T-cell (primary cell): ENCODE results near the gene CGB5. TPM values are rescaled to one million over a fixed set of nuclear protein-coding genes. Genes with fewer than 3 reads are reported as not detected.
"Not testable (repeated sequence)": the region's sequence is repeated elsewhere in the genome, so short reads cannot be mapped to it uniquely, and the experiment has no call there.

Source experiments
- ATAC-seq, 4 experiments: fragments of 200-7000 bp in 3 of 4; fragments of 150-1000 bp in 1 of 4; cut with Tn5 transposase; replicated peaks in 1 of 4; 1 replicate in 3 of 4; 2 replicates in 1 of 4; pipeline ENCODE4 v1.10.0; 2021; ENCODE audit warnings: moderate library complexity in 3 of 4, mild to moderate bottlenecking in 2 of 4, moderate number of reproducible peaks in 1 of 4
- CTCF ChIA-PET, 2 donors: fragments of 300-600 bp; sonication (Branson Sonifier 250); formaldehyde crosslinking; loops; one replicate each; lab custom pipeline; 2022; ENCODE audit warnings: antibody characterized with exemption in 2 of 2; lab: Charles Lee
- POLR2A ChIA-PET, 2 donors: fragments of 300-600 bp; sonication (Branson Sonifier 250); formaldehyde crosslinking; loops; one replicate each; lab custom pipeline; 2022; ENCODE audit warnings: antibody characterized with exemption in 2 of 2; lab: Charles Lee
- DNase-seq, 35 experiments: peaks; one replicate each; pipeline versions ENCODE4 v3.0.0 to v3.0.0-alpha.2; 2013 to 2023
- H3K27ac ChIP-seq: one replicate; pipeline ENCODE4 v1.5.1; 2013; ENCODE audit warnings: low read length
- H3K27me3 ChIP-seq, 2 experiments: replicated peaks in 1 of 2; 1 replicate in 1 of 2; 2 replicates in 1 of 2; pipeline versions ENCODE4 v1.6.1 to v1.7.0; 2013; ENCODE audit warnings: low read length in 1 of 2, mixed read lengths in 1 of 2; ENCODE audit not compliant: control insufficient read depth in 2 of 2, insufficient read depth in 2 of 2; ENCODE audit errors: extremely low read depth in 1 of 2
- H3K36me3 ChIP-seq, 2 donors: 1 replicate in 1 of 2; 2 replicates in 1 of 2; pipeline versions ENCODE4 v1.6.1 to v1.7.0; 2013; ENCODE audit warnings: low read length in 1 of 2; ENCODE audit not compliant: control insufficient read depth in 2 of 2, insufficient read depth in 1 of 2; ENCODE audit errors: extremely low read depth in 1 of 2
- H3K4me1 ChIP-seq, 2 experiments: 1 replicate in 1 of 2; 2 replicates in 1 of 2; pipeline versions ENCODE4 v1.6.1 to v1.7.0; 2013; ENCODE audit warnings: low read length in 2 of 2, mixed read lengths in 1 of 2; ENCODE audit not compliant: insufficient read depth in 2 of 2, control insufficient read depth in 1 of 2; ENCODE audit errors: extremely low read depth in 1 of 2
- H3K4me3 ChIP-seq, 2 donors: 1 replicate in 1 of 2; 2 replicates in 1 of 2; pipeline versions ENCODE4 v1.5.1 to v1.7.0; 2013; ENCODE audit warnings: mild to moderate bottlenecking in 2 of 2, low read length in 1 of 2, moderate library complexity in 1 of 2; ENCODE audit not compliant: control insufficient read depth in 1 of 2; ENCODE audit errors: extremely low read depth in 1 of 2
- H3K9me3 ChIP-seq: 2 replicates; pipeline ENCODE4 v1.7.0; 2013
- H3K27ac Mint-ChIP-seq, 2 donors: one replicate each; pipeline ENCODE4 v1.8.0; 2020 to 2021; ENCODE audit warnings: mild to moderate bottlenecking in 2 of 2, mixed read lengths in 2 of 2
- H3K27me3 Mint-ChIP-seq, 2 donors: one replicate each; pipeline ENCODE4 v1.8.0; 2021 to 2022; ENCODE audit warnings: mixed read lengths in 2 of 2
- H3K36me3 Mint-ChIP-seq: one replicate; pipeline ENCODE4 v1.8.0; 2021; ENCODE audit warnings: mixed read lengths
- H3K4me1 Mint-ChIP-seq, 3 donors: one replicate each; pipeline ENCODE4 v1.8.0; 2020 to 2022; ENCODE audit warnings: mixed read lengths in 3 of 3, mild to moderate bottlenecking in 1 of 3
- H3K4me3 Mint-ChIP-seq, 3 donors: one replicate each; pipeline ENCODE4 v1.8.0; 2020 to 2022; ENCODE audit warnings: mild to moderate bottlenecking in 3 of 3, mixed read lengths in 3 of 3, moderate library complexity in 3 of 3
- H3K9me3 Mint-ChIP-seq, 3 donors: one replicate each; pipeline ENCODE4 v1.8.0; 2020 to 2022; ENCODE audit warnings: mixed read lengths in 3 of 3
- WGBS: methylation state at CpG from one replicate; pipeline ENCODE4 v1.1.5; 2013; ENCODE audit warnings: missing lambda C conversion rate; ENCODE audit not compliant: insufficient coverage; 5-methylcytosine and 5-hydroxymethylcytosine counted together
- total RNA-seq, 35 experiments: library from RNA in 6 of 35; stranded (reverse) in 6 of 35; fragments of 120-200 nt in 1 of 35; gene quantifications; one replicate each; pipeline versions ENCODE4 v1.2.1 to v1.2.4 and lab custom pipeline; 2013 to 2026

The CGB5 gene
- not detected for total RNA-seq
- total RNA-seq (2013) = not detected
- total RNA-seq (lab: John Stamatoyannopoulos, UW) = 0 reads per million in 29 experiments

DNA sequence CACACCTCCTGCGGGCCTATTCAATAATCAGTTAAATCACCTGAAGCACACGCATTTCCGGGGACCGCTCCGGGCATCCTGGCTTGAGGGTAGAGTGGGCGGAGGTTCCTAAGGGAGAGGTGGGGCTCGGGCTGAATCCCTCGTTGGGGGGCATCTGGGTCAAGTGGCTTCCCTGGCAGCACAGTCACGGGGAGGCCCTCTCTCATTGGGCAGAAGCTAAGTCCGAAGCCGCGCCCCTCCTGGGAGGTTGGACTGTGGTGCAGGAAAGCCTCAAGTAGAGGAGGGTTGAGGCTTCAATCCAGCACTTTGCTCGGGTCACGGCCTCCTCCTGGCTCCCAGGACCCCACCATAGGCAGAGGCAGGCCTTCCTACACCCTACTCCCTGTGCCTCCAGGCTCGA is at the start of gene CGB5:
TSS of gene CGB5 (plus strand) at position 301 of the 400 bp plus-strand sequence. CDS start 362 bp downstream, outside the sequence.
- H3K27me3 Mint-ChIP-seq, H3K36me3 ChIP-seq, POLR2A ChIA-PET, ATAC-seq, H3K9me3 Mint-ChIP-seq, H3K4me3 ChIP-seq, H3K27me3 ChIP-seq, H3K27ac ChIP-seq, H3K4me1 Mint-ChIP-seq, H3K36me3 Mint-ChIP-seq, H3K9me3 ChIP-seq, H3K4me1 ChIP-seq, H3K4me3 Mint-ChIP-seq, H3K27ac Mint-ChIP-seq, DNase-seq: not testable (repeated sequence)
- 71% methylated on average over 5 of the region's 15 CpGs for WGBS
- CTCF ChIA-PET = interaction anchor here in 1 of 2 donors (0.6 kb wide), 1 partner anchor 727 kb away, joined by 9 read pairs; no protein-coding TSS in a partner anchor

DNA sequence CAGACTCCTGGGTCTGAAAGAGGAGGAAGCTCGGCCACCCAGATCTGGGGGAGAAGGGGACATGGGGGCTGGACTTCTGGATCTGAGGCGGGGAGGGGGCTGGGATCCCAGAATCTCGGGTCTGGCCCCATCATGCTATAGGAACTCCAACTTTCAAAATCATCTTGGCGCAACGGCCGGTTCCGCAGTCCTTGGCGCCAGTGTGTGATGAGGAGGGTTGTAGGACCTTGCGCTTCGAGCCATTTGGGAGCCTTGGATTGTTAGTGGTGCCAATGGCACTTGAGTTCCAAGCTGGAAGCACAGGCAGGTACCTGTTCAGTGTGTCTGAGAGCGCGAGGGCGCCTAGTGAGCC is 49.6 kb upstream of the CGB5 start:
- WGBS = 6% methylated on average over 6 of the region's 13 CpGs
- H3K27me3 Mint-ChIP-seq = no peaks in the 10 kb centered on the region
- peaks cover 41 to 53% (median 46%) of the 10 kb centered on the region in 3 donors for H3K4me1 Mint-ChIP-seq
- ChIA-PET POLR2A (interaction anchor here (0.5 to 1.1 kb wide), 5 partner anchors 83 to 1883 kb away, joined by 3 to 5 read pairs (median 3); no protein-coding TSS in a partner anchor), CTCF (interaction anchor here (0.6 to 1.9 kb wide), 30 partner anchors 11 to 790 kb away, joined by 3 to 16 read pairs (median 4); partner anchors contain the start of genes HSD17B14 (in 1 of the 2), NUCB1 (in 1 of the 2), PIH1D1 (in 1 of the 2) and RPL18 (in 1 of the 2))
- peak overlapping the region; percentile 92 to 95 (median 94) for H3K4me3 Mint-ChIP-seq
- Histone ChIP-seq H3K36me3 (peaks cover 0 to 3% of the 10 kb centered on the region in 2 donors), H3K4me1 (peaks cover 3 to 41% of the 10 kb centered on the region in 2 experiments), H3K27ac (peak overlapping the region; percentile 86), H3K9me3 (no peaks in the 10 kb centered on the region), H3K27me3 (no peaks in the 10 kb centered on the region), H3K4me3 (peak overlapping the region; percentile 72 to 95)
- ATAC-seq (no peak), DNase-seq (no peak)
- no peaks in the 10 kb centered on the region for H3K9me3 Mint-ChIP-seq
- H3K36me3 Mint-ChIP-seq = peaks cover 5% of the 10 kb centered on the region
- peak overlapping the region; percentile 92 to 95 for H3K27ac Mint-ChIP-seq

DNA sequence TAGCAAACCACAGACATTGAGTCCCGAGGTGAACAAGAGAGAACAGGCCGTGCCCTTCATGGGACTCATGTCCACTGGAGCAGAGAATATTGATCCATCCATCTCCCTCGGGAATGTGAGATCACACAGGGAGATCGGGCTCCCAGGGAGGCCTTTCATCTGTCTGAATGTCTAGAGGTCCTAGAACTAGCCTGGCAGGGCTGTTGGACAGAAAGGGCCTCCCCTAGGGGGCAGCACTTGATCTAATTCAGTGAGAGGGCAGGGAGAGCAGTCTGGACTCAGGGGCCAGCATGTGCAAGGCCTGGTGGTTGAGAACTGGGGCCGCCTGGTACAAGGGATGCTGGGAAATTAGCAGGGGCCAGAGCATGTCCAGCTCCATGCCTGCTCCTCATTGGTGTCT is 45.7 kb upstream of the CGB5 start:
- no peak overlapping the region for H3K4me3 Mint-ChIP-seq
- no peaks in the 10 kb centered on the region for H3K27me3 Mint-ChIP-seq
- no peaks in the 10 kb centered on the region for H3K9me3 ChIP-seq
- POLR2A ChIA-PET = interaction anchor here in 1 of 2 donors (0.5 kb wide), 1 partner anchor 25 kb away, joined by 4 read pairs; no protein-coding TSS in a partner anchor
- H3K4me1 Mint-ChIP-seq = peaks cover 27 to 31% (median 30%) of the 10 kb centered on the region in 3 donors
- H3K36me3 ChIP-seq = peaks cover 0 to 4% of the 10 kb centered on the region in 2 donors
- CTCF ChIA-PET = interaction anchor here in 1 of 2 donors (0.5 to 0.9 kb wide), 3 partner anchors 22 to 66 kb away, joined by 3 read pairs; no protein-coding TSS in a partner anchor
- no peak for ATAC-seq
- DNase-seq = peak in 20 of 35 experiments; percentile 20 to 55 (median 34)
- H3K4me1 ChIP-seq = peaks cover 3 to 25% of the 10 kb centered on the region in 2 experiments
- no peaks in the 10 kb centered on the region for H3K27me3 ChIP-seq
- WGBS = 78% methylated on average over 4 of the region's 5 CpGs
- H3K27ac ChIP-seq = no peak overlapping the region
- no peaks in the 10 kb centered on the region for H3K9me3 Mint-ChIP-seq
- H3K36me3 Mint-ChIP-seq = peaks cover 5% of the 10 kb centered on the region
- no peak overlapping the region for H3K27ac Mint-ChIP-seq
- H3K4me3 ChIP-seq = no peak overlapping the region

DNA sequence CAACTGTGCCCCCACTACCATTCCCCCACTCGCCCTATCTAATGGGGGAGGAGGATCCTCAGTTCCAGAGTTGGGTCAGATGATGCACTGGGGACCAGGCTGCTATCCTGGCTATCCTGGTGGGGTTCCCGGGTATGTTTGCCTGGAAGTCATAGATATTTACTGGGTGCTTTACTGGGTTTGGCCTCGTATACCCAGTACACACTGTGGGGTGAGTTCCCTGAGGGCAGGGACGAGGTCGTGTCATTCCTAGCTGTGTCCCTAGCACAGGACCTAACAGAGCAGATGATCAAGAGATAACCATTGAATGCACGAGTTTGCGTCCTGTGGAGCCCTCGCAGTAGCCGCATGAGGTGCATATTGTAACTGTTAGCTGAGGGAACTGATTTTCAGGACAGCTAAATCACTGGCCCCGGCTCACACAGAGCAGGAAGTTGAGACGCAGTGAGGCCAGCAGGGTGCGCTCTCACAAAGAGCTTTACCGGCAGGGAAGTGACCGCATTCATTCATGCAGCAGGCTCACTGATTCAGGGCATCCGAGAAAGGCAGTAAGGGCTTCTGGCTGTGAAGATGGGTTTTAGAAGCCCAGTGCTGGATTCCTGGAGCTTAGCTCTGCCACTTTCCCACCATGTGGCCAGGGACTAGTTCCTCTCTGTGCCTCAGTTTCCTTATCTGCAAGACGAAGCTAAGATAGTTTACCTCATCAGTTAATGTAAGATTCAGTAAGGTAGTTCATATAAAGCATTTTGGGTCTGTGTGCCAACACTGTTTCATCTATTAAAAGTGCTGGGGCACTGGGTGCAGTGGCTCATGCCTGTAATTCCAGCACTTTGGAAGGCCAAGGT is 43.9 kb upstream of the CGB5 start:
- DNase-seq (peak; percentile 42 to 76 (median 63)), ATAC-seq (peak; percentile 75 to 89 (median 84))
- Histone ChIP-seq H3K4me1 (peaks cover 0 to 15% of the 10 kb centered on the region in 2 experiments), H3K9me3 (no peaks in the 10 kb centered on the region), H3K27ac (no peak overlapping the region), H3K36me3 (peaks cover 4 to 18% of the 10 kb centered on the region in 2 donors), H3K27me3 (no peaks in the 10 kb centered on the region), H3K4me3 (no peak overlapping the region)
- H3K4me1 Mint-ChIP-seq = peaks cover 15 to 21% (median 20%) of the 10 kb centered on the region in 3 donors
- peaks cover 11% of the 10 kb centered on the region for H3K36me3 Mint-ChIP-seq
- H3K9me3 Mint-ChIP-seq = no peaks in the 10 kb centered on the region
- ChIA-PET POLR2A (interaction anchor here in 1 of 2 donors (0.5 to 0.6 kb wide), 2 partner anchors 92 to 354 kb away, joined by 4 to 12 read pairs; no protein-coding TSS in a partner anchor), CTCF (interaction anchor here (0.6 to 1.6 kb wide), 6 partner anchors 9 to 199 kb away, joined by 3 to 7 read pairs (median 5); partner anchors contain the start of gene HSD17B14 (in 1 of the 2))
- no peaks in the 10 kb centered on the region for H3K27me3 Mint-ChIP-seq
- no peak overlapping the region for H3K4me3 Mint-ChIP-seq
- H3K27ac Mint-ChIP-seq = no peak overlapping the region
- 71% methylated on average over 14 of the region's 16 CpGs for WGBS

DNA sequence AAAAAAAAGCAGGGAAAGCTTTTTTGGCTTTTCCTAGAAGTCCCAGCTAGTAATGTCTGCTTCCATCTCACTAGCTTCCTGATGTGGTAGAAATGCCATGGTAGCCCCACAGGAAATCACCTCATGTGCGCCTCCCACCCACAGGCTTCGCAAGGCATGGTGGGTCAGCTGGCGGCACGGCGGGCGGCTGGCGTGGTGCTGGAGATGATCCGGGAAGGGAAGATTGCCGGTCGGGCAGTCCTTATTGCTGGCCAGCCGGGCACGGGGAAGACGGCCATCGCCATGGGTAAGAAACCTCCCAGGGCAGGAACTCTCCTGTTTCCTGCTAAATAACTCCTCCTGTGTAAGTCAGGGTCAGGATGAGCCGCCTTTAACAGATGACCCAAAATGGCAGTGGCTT is 39.5 kb upstream of the CGB5 start:
- DNase-seq = no peak
- Mint-ChIP-seq H3K4me1 (peaks cover 0 to 10% (median 7%) of the 10 kb centered on the region in 3 donors), H3K9me3 (no peaks in the 10 kb centered on the region), H3K36me3 (peaks cover 23% of the 10 kb centered on the region), H3K4me3 (no peak overlapping the region), H3K27me3 (no peaks in the 10 kb centered on the region), H3K27ac (no peak overlapping the region)
- Histone ChIP-seq H3K4me1 (peaks cover 0 to 9% of the 10 kb centered on the region in 2 experiments), H3K9me3 (no peaks in the 10 kb centered on the region), H3K36me3 (peaks cover 10 to 42% of the 10 kb centered on the region in 2 donors), H3K27me3 (no peaks in the 10 kb centered on the region), H3K4me3 (no peak overlapping the region), H3K27ac (no peak overlapping the region)
- POLR2A ChIA-PET = no interaction called here
- no peak for ATAC-seq
- CTCF ChIA-PET = interaction anchor here (0.6 to 0.7 kb wide), 3 partner anchors 22 to 111 kb away, joined by 4 to 5 read pairs (median 4); no protein-coding TSS in a partner anchor
- WGBS = 98% methylated on average over 14 of the region's 15 CpGs

DNA sequence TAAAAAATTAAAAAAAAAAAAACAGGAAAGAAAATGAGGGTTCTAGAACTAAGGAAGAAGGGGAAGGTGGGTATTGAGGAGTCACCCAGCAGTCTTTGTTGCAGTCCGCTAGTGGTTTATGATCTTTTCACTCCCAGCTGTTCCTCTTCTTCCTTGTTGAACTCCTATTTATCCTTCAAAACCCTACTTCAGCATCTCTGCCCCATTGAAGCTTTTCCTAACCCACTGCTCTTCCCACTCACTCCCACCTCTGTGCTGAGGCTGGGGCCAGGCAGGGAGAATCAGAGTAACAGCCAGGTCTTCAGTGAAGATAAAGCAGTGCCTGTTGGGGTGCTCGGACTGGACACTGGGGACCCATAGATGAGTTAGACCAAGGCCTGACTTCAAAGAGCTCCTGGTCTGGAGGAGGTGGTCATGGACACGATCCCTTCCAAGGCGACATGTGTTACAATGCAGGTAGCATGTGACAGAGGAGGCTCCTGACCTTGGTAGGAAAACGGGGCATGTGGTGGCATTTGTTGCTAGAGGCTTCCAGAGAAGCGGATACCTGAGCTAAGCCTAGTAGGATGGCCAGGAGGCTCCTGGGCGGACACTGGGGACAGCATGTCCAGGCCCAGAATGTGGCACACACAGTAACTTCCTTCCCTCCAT is 38.6 kb upstream of the CGB5 start:
- Mint-ChIP-seq H3K4me3 (no peak overlapping the region), H3K4me1 (peaks cover 0 to under 1% (median under 1%) of the 10 kb centered on the region in 3 donors), H3K27ac (no peak overlapping the region), H3K27me3 (no peaks in the 10 kb centered on the region), H3K36me3 (peaks cover 17% of the 10 kb centered on the region), H3K9me3 (no peaks in the 10 kb centered on the region)
- WGBS = 98% methylated on average over 3 of the region's 7 CpGs
- H3K27me3 ChIP-seq = no peaks in the 10 kb centered on the region
- DNase-seq (no peak), ATAC-seq (no peak)
- H3K4me1 ChIP-seq = no peaks in the 10 kb centered on the region
- H3K4me3 ChIP-seq = no peak overlapping the region
- H3K36me3 ChIP-seq = peaks cover 13 to 44% of the 10 kb centered on the region in 2 donors
- ChIA-PET POLR2A (interaction anchor here in 1 of 2 donors (0.6 kb wide), 1 partner anchor 99 kb away, joined by 5 read pairs; no protein-coding TSS in a partner anchor), CTCF (no interaction called here)
- no peaks in the 10 kb centered on the region for H3K9me3 ChIP-seq
- H3K27ac ChIP-seq = no peak overlapping the region
